HepG2 (cell line): ENCODE results near the gene GRHL1. TPM values are rescaled to one million over a fixed set of nuclear protein-coding genes. Genes with fewer than 3 reads are reported as not detected.

Experiments
- FOXA3 ChIP-seq: IDR thresholded peaks from 2 replicates; pipeline ENCODE4 v1.6.1; 2016; ENCODE audit warnings: missing genetic modification reagents, missing compliant biosample characterization
- HNF4A ChIP-seq: sonication (generic); formaldehyde crosslinking; IDR thresholded peaks from 2 replicates; pipeline ENCODE4 v1.4.0; 2020; ENCODE audit warnings: missing genetic modification reagents
- IRF2 ChIP-seq: IDR thresholded peaks from 2 replicates; pipeline ENCODE4 v1.6.1; 2018; ENCODE audit warnings: missing genetic modification reagents, missing compliant biosample characterization
- SIN3A ChIP-seq: IDR thresholded peaks from 2 replicates; pipeline ENCODE4 v1.6.1; 2011; ENCODE audit warnings: low read depth, mild to moderate bottlenecking, control low read depth, low read length, borderline replicate concordance
- TP53 ChIP-seq: sonication (generic); formaldehyde crosslinking; conservative IDR thresholded peaks from 2 replicates; pipeline ENCODE4 v1.4.0; 2020; ENCODE audit warnings: missing genetic modification reagents
- ZNF567 ChIP-seq: sonication (generic); formaldehyde crosslinking; IDR thresholded peaks from 2 replicates; pipeline ENCODE4 v1.8.1; 2023; ENCODE audit warnings: mild to moderate bottlenecking, missing genetic modification reagents, borderline replicate concordance
- polyA plus RNA-seq, 8 experiments: library from polyadenylated mRNA; depleted of rRNA in 3 of 8; stranded (reverse) in 7 of 8; unstranded in 1 of 8; fragments of >200 nt; fragmentation: Illumina TruSeq in 4 of 8; extraction: Trizol in 4 of 8; gene quantifications; 2 replicates each; pipeline versions ENCODE4 v1.2.1 to v1.2.3, GENCODE V29; 2011 to 2016; ENCODE audit warnings: low read depth in 4 of 8, missing spikeins in 1 of 8, mixed read lengths in 1 of 8; ENCODE audit not compliant: insufficient read depth in 1 of 8
- total RNA-seq, 5 experiments: library from RNA; depleted of rRNA; stranded (reverse); fragments of >200 nt; fragmentation: Illumina TruSeq; extraction: Trizol; gene quantifications; 2 replicates each; pipeline ENCODE4 v1.2.3, GENCODE V29; 2016; ENCODE audit warnings: low read depth in 1 of 5
- TF ChIP-seq, protein P1 (sequence below): sonication (generic); formaldehyde crosslinking; IDR thresholded peaks from 2 replicates; pipeline ENCODE4 v1.4.0; 2020; ENCODE audit warnings: mild to moderate bottlenecking, missing genetic modification reagents, borderline replicate concordance
- TF ChIP-seq, protein P2 (sequence below): sonication (generic); formaldehyde crosslinking; IDR thresholded peaks from 2 replicates; pipeline ENCODE4 v1.5.0; 2020; ENCODE audit warnings: mild to moderate bottlenecking, missing genetic modification reagents, moderate library complexity

GRHL1 gene
- total and polyA plus RNA-seq, 2 of the 13 experiments (the other 11 are each of a cell fraction or from before 2014, with no cell fraction given): 9.3 to 12.0 TPM

DNA sequence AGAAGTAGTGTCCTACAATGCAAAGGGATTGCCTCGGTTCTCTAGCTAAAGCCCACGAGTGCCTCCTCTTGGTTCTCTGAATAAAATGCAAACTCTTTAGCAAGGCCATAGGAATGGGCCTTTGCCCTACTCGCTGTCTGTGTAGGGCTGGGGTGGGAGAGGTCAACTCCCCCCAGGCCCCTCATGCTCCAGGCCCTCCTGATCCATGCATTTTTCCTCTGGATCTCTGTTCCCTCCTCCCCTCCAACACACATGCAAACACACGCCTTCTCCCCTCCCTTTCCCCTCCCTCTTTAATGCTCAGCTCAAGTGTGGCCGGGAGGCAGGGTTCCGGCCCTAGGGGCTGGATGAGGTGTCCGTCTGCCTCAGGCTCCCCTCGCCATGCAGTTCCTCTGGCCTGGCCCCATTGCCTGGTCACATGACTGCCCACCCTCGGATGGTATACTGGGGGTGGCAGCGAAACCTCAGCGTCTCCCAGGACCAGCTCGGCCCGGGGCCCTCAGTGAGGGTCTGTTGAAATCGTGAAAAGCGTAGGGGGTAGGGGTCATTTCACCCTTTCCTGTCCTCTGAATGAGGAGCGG lies 77.0 kb downstream of the GRHL1 start (continued):
- TF ChIP-seq, protein P1, sequence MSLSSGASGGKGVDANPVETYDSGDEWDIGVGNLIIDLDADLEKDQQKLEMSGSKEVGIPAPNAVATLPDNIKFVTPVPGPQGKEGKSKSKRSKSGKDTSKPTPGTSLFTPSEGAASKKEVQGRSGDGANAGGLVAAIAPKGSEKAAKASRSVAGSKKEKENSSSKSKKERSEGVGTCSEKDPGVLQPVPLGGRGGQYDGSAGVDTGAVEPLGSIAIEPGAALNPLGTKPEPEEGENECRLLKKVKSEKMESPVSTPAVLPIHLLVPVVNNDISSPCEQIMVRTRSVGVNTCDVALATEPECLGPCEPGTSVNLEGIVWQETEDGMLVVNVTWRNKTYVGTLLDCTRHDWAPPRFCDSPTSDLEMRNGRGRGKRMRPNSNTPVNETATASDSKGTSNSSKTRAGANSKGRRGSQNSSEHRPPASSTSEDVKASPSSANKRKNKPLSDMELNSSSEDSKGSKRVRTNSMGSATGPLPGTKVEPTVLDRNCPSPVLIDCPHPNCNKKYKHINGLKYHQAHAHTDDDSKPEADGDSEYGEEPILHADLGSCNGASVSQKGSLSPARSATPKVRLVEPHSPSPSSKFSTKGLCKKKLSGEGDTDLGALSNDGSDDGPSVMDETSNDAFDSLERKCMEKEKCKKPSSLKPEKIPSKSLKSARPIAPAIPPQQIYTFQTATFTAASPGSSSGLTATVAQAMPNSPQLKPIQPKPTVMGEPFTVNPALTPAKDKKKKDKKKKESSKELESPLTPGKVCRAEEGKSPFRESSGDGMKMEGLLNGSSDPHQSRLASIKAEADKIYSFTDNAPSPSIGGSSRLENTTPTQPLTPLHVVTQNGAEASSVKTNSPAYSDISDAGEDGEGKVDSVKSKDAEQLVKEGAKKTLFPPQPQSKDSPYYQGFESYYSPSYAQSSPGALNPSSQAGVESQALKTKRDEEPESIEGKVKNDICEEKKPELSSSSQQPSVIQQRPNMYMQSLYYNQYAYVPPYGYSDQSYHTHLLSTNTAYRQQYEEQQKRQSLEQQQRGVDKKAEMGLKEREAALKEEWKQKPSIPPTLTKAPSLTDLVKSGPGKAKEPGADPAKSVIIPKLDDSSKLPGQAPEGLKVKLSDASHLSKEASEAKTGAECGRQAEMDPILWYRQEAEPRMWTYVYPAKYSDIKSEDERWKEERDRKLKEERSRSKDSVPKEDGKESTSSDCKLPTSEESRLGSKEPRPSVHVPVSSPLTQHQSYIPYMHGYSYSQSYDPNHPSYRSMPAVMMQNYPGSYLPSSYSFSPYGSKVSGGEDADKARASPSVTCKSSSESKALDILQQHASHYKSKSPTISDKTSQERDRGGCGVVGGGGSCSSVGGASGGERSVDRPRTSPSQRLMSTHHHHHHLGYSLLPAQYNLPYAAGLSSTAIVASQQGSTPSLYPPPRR: 0 out of 2 replicates have a peak, but pooled peaks have one; percentile 14
- TF ChIP-seq, protein P2, sequence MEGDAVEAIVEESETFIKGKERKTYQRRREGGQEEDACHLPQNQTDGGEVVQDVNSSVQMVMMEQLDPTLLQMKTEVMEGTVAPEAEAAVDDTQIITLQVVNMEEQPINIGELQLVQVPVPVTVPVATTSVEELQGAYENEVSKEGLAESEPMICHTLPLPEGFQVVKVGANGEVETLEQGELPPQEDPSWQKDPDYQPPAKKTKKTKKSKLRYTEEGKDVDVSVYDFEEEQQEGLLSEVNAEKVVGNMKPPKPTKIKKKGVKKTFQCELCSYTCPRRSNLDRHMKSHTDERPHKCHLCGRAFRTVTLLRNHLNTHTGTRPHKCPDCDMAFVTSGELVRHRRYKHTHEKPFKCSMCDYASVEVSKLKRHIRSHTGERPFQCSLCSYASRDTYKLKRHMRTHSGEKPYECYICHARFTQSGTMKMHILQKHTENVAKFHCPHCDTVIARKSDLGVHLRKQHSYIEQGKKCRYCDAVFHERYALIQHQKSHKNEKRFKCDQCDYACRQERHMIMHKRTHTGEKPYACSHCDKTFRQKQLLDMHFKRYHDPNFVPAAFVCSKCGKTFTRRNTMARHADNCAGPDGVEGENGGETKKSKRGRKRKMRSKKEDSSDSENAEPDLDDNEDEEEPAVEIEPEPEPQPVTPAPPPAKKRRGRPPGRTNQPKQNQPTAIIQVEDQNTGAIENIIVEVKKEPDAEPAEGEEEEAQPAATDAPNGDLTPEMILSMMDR (CRISPR knock-in tag): peak; percentile 84
- peak; percentile 10; the same call in 1 of the 2 replicates for TF ChIP-seq HNF4A (CRISPR knock-in tag)
- 0 out of 2 replicates have a peak, but pooled peaks have one; percentile 8 for TF ChIP-seq ZNF567
- TF ChIP-seq FOXA3: no peak
- TF ChIP-seq TP53 (CRISPR knock-in tag): no peak
- 0 out of 2 replicates have a peak, but pooled peaks have one; percentile 34 for TF ChIP-seq IRF2 (CRISPR knock-in tag)
- TF ChIP-seq SIN3A: peak; percentile 9; the same call in 1 of the 2 replicates
